ENCODE measurements around the gene VSTM4.

The VSTM4 gene

GRCh38 chr10:49116509-49117375 is 1.4 kb upstream of the VSTM4 start:
- no peak for DNase-seq

GRCh38 chr10:49115796-49116508 is 630 bp upstream of the VSTM4 start:
- no peak for DNase-seq

- DNase-seq = peak in 1 of 2 donors; percentile 19
Observed at GRCh38 chr10:49114718-49115014, 656 bp downstream of the VSTM4 start.

GRCh38 chr10:49113741-49114141 is 1.6 kb downstream of the VSTM4 start:
- DNase-seq = no peak

GRCh38 chr10:49112851-49113250 is 2.5 kb downstream of the VSTM4 start:
- DNase-seq = no peak

GRCh38 chr10:49112098-49112497 is 3.2 kb downstream of the VSTM4 start:
- no peak for DNase-seq

GRCh38 chr10:49111320-49111698 is 4.0 kb downstream of the VSTM4 start:
- no peak for DNase-seq

GRCh38 chr10:49110684-49111319 is 4.5 kb downstream of the VSTM4 start:
- no peak for DNase-seq

- peak in 1 of 2 donors; percentile 18 for DNase-seq
Observed at GRCh38 chr10:49109669-49110340, 5.5 kb downstream of the VSTM4 start.

- no peak for DNase-seq
Observed at GRCh38 chr10:49108656-49109055, 6.7 kb downstream of the VSTM4 start.

GRCh38 chr10:49107887-49108267 is 7.4 kb downstream of the VSTM4 start:
- no peak for DNase-seq

GRCh38 chr10:49107111-49107886 is 8.0 kb downstream of the VSTM4 start:
- DNase-seq = no peak

GRCh38 chr10:49106451-49106850 is 8.9 kb downstream of the VSTM4 start:
- DNase-seq = peak; percentile 31 to 43

- DNase-seq = no peak
Observed at GRCh38 chr10:49105076-49105475, 10.2 kb downstream of the VSTM4 start.

GRCh38 chr10:49104323-49104722 is 11.0 kb downstream of the VSTM4 start:
- no peak for DNase-seq

GRCh38 chr10:49103761-49104160 is 11.6 kb downstream of the VSTM4 start:
- DNase-seq = no peak

GRCh38 chr10:49099046-49099445 is 16.3 kb downstream of the VSTM4 start:
- DNase-seq = no peak

GRCh38 chr10:49096890-49097445 is 18.4 kb downstream of the VSTM4 start:
- no peak for DNase-seq

- DNase-seq = no peak
Observed at GRCh38 chr10:49094646-49095045, 20.7 kb downstream of the VSTM4 start.

GRCh38 chr10:49093922-49094321 is 21.4 kb downstream of the VSTM4 start:
- no peak for DNase-seq

- DNase-seq = no peak
Observed at GRCh38 chr10:49092477-49092876, 22.8 kb downstream of the VSTM4 start.

Data from hippocampal formation (tissue), 2 donors.